ENCODE data around the gene TMEM163.
"Not testable (repeated sequence)": the region's sequence is repeated elsewhere in the genome, so short reads cannot be mapped to it uniquely, and the experiment has no call there.

GRCh38 chr2:134751981-134752380 lies 33.2 kb upstream of the TMEM163 start:
- not testable (repeated sequence) for TF ChIP-seq CTCF, POLR2A (IDR thresholded peaks at IDR 0.05)

Data from thyroid gland (tissue), 4 donors.